ENCODE results near the gene FKBP3.
"Not testable (repeated sequence)": the region's sequence is repeated elsewhere in the genome, so short reads cannot be mapped to it uniquely, and the experiment has no call there.

Gene FKBP3

GRCh38 chr14:45134051-45134958 is at the start of gene FKBP3:
Gene FKBP3 (minus strand): TSS chr14:45134481. CDS start chr14:45134456, 25 bp downstream.
- DNase-seq = peak; percentile 94 to 95

DNA sequence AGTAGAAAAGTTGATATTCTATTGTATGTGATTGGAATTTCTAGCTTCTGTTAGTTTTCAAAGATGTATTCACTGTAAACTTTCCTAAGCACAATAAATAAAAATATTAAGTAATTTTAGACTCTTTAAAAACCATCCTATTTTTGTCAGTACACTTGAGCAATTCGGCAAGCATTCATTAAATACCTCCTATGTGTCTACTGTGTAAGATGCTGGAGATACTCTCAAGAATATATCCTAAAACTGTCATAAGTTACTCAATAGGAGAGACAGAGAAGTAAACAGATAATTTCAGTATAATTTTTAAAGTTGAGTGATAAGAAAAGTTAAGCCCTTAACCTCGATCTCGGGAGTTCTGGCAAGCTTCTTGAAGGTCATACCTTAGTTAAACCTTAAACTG is 47.5 kb upstream of the FKBP3 start:
- DNase-seq = no peak

DNA sequence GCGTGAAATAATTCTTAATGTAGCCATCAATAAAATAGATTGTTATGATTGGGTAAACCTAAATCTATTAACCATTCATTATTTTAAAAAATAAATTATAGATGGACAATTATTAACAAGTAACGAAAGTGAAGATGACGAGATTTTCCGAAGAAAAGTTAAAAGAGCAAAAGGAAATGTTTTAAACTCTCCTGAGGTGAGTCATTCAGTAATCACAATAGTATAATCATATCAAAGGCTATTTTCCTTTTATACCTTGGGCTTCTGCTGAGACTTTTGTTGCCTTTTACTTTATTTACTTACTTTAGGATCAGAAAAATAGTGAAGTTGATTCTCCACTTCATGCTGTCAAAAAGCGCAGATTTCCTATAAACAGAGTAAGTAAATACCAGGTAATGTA is 47.0 kb upstream of the FKBP3 start:
- DNase-seq = no peak

DNA sequence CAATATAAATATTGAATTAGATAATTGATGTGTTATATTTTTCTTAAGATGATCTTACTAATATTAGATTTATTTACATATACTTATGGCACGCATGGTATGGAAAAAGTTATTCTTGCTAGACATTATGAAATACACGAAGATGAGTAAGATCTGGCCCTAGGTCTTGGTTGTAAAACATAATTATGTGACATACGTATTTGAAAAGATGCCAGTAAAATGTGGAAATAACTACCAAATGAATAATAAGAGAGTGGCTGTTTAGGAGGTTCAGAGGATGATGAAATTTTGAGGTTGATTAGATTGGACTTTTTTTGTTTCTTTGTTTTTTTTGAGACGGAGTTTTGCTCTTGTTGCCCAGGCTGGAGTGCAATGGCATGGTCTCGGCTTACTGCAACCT is 42.8 kb upstream of the FKBP3 start:
- DNase-seq = no peak

- DNase-seq = no peak
These were observed 35.6 kb upstream of the FKBP3 start for GRCh38 chr14:45169906-45170305.

DNA sequence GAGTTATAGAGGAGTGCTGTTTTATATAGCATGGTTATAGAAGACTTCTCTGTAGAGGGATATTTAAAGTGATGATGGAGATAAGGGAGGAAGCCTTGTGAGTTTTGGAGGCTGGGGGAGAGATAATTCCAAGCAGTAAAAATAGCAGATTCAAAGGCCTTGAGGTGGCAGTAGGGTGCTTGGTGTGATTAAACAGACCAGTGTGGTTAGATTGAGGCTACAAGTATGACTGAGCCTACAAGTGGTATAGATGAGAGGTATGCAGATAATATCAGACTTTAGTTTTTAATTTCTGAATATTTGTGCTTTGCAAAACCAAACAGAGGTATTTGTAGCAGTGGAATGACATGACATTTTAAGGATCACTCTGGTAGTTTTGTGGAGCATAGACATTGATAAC is 21.8 kb upstream of the FKBP3 start:
- DNase-seq = no peak

GRCh38 chr14:45150386-45150890 is 16.2 kb upstream of the FKBP3 start:
- DNase-seq = no peak

GRCh38 chr14:45149602-45150001 is 15.3 kb upstream of the FKBP3 start:
- no peak for DNase-seq

DNA sequence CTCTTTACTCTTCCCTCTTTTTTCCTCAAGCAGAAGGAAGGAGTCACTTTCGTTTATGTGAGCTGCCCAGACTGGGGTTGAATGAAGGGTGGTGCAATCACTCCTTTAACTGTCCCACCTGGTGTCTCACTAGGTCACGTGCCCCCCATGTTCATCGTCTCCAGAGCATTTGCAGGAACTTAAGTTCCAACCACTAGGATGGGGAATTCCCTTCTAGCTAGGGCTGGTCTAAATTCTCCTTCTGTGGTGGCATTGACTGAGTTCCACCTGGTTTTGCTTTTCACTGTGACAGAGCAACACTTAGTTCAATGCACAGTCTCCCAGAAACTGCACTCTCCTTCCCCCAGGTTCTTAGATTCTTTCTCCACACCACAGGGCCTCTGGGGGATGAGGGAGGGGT is 10.9 kb upstream of the FKBP3 start:
- DNase-seq = no peak

DNA sequence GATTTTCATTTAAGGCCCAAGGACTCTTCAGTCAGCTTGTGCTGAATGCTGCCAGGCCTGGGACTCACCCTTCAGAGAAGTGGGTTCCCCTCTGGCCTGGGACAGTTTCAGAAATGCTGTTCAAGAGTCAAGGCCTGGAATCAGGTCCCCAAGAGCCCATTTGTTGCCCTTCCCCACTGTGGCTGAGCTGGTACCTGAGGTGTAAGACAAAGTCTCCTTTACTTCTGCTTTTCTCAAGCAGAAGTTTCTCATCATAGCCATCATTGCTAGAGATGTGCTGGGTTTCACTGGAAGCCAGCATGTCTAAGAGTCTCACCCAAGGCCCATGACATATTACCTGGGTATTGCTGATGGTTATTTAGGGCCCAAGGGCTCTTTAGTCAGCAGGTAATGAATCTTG is 10.4 kb upstream of the FKBP3 start:
- DNase-seq = no peak

- not testable (repeated sequence) for DNase-seq
These were observed 7.8 kb upstream of the FKBP3 start for GRCh38 chr14:45142083-45142482.

DNA sequence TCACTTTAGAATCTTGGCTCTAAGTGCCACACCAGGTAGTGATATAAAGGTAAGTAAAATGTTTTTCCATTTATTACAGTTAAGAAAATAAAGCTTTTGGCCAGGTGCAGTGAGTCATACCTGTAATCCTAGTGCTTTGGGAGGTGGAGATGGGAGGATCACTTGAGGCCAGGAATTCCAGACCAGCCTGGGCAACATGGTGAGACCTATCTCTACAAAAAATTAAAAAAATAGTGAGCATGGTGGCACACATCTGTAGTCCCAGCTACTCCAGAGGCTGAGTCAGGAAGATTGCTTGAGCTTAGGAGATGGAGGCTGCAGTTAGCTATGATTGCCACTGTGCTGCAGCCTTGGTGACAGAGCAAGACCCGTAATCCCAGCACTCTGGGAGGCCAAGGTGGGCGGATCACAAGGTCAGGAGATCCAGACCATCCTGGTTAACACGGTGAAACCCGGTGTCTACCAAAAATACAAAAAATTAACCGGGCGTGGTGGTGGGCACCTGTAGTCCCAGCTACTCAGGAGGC is 6.4 kb upstream of the FKBP3 start:
- DNase-seq = no peak

GRCh38 chr14:45136399-45136798 is 2.1 kb upstream of the FKBP3 start:
- DNase-seq = no peak

DNA sequence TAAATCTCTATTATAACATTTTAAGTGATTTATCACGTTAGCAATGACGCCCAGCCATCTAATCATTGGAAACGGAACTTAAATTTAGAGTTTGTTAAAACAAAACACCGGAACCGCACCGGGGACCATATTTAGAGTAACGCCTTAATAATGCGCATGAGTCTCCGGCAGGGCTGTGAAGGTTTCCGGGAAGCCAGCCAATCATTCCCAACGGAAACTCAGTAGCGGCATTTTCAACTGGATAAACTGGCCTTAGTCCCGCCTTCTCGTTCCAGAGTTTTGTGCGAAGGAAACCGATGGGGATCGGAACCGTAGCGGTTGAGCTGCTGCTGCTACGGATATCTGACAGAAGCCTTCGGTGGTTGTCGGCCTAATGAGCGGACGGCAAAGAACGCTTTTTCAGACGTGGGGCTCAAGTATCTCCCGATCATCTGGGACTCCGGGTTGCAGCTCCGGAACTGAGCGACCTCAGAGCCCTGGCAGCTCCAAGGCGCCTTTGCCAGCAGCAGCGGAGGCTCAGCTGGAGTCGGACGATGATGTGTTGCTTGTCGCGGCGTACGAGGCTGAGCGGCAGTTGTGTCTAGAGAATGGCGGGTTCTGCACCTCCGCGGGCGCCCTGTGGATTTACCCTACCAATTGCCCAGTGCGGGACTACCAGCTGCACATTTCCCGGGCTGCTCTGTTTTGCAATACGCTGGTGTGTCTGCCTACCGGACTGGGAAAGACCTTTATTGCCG is 1.5 kb upstream of the FKBP3 start, which contains the start of gene FANCM:
FANCM (plus strand) TSS at position 272 of the 737 bp plus-strand sequence; CDS start at position 374, 102 bp downstream.
- peak; percentile 83 to 89 for DNase-seq

GRCh38 chr14:45135156-45135555 is 875 bp upstream of the FKBP3 start:
- no peak for DNase-seq

DNA sequence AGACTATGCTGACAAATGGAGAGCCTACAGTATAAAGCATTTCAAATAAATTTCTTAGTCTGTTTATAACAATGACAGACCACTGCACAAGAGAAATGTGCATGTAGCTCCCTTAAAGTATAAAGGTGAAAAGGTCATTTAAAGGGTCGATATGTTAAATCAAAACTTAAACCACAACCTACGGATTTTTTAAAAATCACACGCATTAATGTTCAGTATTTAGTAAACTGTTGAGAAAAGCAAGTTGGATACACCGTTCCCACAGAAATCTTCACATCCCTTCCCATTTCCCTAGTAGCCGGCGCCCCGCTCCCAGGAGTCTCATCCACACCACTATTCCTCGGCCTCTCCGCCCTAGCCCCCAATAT is 614 bp downstream of the FKBP3 start:
- DNase-seq = no peak

DNA sequence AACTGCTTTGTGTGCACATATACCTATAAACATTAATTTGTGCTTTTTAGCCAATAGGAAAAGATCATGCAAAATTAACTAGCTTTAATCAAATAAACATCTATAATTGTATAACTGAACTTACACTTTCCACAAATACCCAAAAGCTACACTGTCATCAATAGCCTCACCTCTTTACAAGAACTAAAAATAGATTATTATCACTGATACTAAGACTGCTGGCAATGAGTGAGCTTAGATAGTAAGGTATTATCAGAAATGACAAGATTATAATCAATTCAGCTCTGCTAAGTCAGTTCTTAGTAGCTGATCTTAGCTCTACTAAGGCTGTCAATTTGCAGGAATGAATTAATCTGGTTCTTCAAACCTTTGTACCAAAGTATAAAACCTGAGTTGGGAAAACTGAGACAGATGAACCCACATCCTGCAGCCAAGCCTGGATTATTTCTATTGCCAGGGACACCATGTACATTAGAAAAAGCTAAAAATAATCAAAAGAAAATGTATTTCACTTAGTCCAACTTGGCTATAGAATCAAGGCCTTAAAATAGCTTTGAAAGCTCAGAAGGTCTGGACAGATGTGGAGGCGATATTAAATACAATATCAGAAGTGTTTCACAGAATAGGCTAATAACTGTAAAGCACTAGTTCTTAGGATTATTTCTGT is 5.2 kb downstream of the FKBP3 start:
- DNase-seq = no peak

DNA sequence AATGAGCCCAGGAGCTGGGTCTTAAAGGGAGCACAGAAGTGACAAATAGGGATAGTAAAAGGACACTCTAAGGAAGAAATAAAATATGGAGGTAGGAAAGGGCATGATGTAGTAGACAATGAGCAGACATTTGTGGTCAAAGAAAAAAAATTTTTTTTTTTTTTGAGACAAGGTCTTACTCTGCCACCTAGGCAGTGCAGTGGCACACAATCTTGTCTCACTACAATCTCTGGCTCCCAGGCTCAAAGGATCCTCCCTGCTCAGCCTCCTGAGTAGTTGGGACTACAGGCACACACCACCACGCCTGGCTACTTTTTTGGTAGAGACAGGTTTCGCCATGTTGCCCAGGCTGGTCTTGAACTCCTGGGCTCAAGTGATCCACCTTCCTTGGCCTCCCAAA is 8.5 kb downstream of the FKBP3 start:
- DNase-seq = no peak

- DNase-seq = no peak
These were observed 11.0 kb downstream of the FKBP3 start for GRCh38 chr14:45123271-45123670.

DNA sequence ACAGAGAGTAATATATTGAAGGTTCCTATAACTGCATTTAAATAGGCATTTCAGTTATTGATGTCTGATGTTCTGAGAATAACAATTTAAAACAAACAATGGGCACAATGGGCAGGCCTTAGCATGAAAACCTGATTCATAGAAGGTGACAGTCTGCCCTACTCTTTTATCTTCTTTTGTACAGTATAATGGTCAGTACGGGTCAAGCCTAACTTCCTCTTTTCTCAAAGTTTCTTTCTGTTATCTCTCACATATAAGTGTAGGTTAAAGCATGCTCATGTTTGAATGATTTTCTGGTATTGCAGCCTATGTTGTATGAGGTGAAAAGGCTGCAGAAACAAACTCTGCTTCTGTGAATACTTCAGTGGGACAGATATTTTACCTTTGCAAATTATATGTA is 14.2 kb downstream of the FKBP3 start:
- no peak for DNase-seq

DNA sequence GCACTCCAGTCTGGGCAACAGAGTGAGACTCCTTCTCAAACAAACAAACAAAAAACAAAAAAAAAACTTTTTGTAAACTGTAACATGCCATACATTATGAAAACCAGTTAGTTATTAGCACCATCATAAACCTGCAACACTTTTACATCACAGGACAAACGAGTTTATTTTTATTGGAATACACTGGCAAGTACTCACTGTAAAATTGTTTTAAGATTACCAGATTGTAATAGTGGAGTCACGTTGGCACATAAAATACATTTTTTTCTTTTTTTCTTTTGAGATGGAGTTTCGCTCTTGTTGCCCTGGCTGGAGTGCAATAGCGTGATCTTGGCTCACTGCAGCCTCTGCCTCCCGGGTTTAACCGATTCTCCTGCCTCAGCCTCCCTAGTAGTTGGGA is 15.7 kb downstream of the FKBP3 start:
- DNase-seq = no peak

DNA sequence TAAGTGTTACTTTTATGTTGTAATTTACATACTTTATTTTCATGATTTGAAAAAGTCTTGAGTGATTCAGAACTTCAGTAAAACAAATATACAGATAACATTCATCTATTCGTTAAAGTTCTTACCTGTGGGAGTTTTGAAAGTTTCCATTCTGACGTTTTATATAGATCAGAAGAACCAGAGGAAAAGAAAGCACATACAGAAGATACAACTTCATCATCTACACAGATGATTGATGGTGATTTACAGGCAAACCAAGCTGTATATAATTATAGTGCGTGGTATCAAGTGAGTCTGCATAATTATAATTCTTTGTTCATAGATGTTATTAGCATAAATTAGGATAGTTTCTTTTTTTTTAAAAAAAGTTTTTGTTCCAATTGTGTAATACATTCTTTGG is 20.0 kb downstream of the FKBP3 start:
- no peak for DNase-seq

All from activated CD4-positive, alpha-beta T cell treated with anti-CD3 and anti-CD28 coated beads, Interleukin-2, amount 50 U/mL, for 48 hours (primary cell).